Thyroid gland (tissue), 4 donors: Measurements from ENCODE around the gene FSD1L.

Experiments used
- CTCF ChIP-seq, 6 experiments: fragments of 200-600 bp in 3 of 6; fragments of 450-650 bp in 3 of 6; sonication (generic) in 3 of 6; IDR thresholded peaks; one replicate each; pipeline ENCODE4 v1.5.1; 2016 to 2019; ENCODE audit warnings: antibody characterized with exemption in 6 of 6, mild to moderate bottlenecking in 2 of 6, inconsistent platforms in 1 of 6, moderate library complexity in 1 of 6
- POLR2A ChIP-seq, 2 donors: fragments of 450-650 bp; IDR thresholded peaks; one replicate each; pipeline ENCODE4 v1.6.1; 2017; ENCODE audit warnings: antibody characterized with exemption in 2 of 2, mild to moderate bottlenecking in 2 of 2, moderate library complexity in 1 of 2

GRCh38 chr9:105503881-105504280 lies 56.0 kb downstream of the FSD1L start:
- TF ChIP-seq POLR2A (IDR thresholded peaks at IDR 0.05) = no peak
- TF ChIP-seq CTCF (IDR thresholded peaks at IDR 0.05) = no peak
